GM18909 (cell line): ENCODE results near the gene IDUA.
"Not testable (repeated sequence)": the region's sequence is repeated elsewhere in the genome, so short reads cannot be mapped to it uniquely, and the experiment has no call there.

Experiments
- ATAC-seq: cut with Tn5 transposase; IDR thresholded peaks from one replicate; pipeline ENCODE4 v1.9.1; 2021; ENCODE audit warnings: mild to moderate bottlenecking; ENCODE audit not compliant: unreplicated experiment, poor library complexity

Gene IDUA

DNA sequence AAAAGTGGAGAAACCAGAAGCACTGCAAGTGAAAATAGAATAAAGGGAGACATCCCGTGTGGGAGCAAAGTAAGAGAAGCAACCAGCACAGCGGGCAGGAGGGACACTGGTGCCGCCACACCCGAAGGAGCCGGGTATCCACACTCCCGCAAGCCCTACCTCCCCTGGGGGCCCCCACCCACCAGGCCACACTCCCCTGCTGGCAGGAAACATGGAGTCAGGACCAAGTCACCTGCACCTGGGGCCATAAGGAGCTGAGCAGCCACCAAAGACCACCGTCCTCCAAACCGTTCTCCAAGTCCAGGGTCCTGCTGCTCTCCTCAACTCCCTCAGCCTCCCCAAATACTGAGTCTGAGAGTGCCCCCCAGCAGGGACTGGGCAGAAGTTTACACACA lies 55.1 kb downstream of the IDUA start:
- ATAC-seq: no peak

DNA sequence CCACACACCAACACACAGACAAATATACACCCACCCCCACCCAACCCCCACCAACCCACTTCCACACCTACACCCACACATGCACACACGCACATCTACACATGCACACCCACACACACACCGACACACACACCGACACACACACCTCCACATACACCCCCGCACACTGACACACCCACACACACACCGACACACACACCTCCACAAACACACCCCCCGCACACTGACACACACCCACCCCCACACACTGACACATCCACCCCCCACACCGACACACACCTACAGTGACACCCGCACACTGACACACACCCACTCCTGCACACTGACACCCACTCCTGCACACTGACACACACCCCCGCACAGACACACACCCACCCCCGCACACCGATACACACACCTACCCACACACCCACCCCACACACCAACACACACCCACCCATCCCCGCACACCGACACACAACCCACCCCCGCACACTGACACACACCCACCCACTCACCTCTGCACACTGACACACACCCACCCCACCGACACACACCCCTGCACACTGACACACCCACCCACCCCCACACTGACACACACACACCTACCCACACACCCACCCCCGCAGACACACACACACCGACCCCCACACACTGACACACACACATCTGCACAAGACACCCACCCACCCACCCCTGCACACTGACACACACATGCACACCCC lies 55.7 kb downstream of the IDUA start:
- no peak for ATAC-seq

DNA sequence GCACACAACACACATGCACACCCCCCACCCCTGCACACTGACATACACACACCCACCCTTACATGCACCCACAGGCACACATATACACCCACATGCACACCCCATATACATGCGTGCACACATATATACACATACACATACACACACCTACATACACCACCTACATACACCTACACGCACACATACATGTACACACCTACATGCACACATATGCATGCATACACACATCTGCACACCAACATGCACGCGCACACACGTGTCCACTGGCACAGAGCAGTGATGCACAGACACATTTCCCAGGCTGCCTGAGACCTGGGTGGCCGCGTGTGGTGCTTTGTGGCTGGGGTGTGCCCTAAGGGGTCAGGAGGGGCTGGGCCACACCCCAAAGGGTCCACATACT lies 56.3 kb downstream of the IDUA start:
- no peak for ATAC-seq

DNA sequence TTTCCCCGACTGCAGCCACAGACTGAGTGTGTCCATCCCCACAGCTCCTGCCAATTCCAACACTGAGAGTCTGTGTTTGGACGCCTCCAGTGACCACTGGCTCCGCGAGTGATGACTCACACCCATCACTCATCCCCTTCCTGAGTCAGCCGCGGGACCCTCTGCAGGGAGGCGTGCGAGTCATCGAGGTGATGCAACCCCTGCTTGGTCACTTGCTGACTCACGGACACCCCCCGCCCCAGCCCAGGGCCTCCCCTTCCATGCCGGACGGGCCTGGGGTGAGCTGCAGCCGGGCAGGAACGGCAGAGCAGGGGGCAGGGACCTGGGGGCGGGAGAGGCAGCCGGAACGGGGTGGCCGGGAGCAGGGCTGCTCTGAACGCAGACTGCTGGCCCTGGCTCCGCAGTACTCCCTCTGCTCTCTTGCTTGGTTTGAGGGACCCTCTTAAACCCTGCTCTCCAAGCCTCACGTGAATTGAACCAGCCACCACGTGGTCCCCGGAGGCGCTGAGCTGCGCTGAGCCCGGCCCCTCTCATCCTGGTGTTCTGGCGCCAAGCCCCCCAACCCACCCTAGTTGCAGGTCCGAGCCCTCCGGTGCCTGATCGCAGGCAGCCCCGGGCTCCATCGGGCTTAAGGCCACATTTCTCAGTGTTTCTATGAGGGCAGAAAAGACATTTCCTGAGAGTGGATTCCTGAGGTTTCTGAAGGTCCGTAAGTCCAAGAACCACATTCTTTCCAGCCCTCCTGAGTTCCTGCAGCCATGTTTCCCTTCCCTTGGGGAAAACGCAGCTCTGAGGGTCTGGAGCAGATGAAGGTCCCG lies 57.0 kb downstream of the IDUA start:
- no peak for ATAC-seq

DNA sequence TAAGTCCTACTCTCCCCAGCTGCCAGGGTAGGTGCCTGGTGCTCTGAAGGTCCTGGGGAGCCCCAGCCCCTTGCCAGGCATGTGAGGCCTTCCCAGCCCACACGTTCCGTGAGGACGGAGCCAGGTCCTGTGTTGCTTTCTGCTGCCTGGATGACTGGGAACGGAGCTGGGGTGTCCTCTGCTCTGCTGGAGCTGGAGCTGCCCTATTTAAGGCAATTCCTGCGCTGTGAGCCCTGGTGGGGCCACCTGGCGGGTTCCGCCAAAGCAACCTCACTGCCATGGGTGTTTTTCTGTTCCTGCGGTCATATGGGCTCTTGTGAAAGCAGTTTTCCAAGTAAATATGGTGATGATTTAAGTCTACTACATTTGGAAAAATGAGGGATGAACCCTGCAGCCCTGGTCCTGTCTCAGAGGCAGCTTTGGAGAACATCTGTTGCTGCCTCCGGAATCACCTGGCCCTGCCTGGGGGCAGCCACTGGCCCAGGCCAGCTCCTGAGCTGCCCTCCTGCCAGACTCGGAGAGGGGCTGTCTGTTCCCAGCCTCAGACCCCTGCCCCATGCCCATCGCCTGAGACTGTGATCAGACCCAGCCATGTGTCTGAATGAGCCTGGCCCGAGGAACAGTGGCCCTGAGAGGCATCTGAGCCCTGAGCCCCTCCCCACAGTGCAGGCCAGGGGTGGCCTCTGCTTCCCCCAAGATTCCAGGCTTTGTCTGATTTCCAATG lies 57.8 kb downstream of the IDUA start:
- no peak for ATAC-seq

DNA sequence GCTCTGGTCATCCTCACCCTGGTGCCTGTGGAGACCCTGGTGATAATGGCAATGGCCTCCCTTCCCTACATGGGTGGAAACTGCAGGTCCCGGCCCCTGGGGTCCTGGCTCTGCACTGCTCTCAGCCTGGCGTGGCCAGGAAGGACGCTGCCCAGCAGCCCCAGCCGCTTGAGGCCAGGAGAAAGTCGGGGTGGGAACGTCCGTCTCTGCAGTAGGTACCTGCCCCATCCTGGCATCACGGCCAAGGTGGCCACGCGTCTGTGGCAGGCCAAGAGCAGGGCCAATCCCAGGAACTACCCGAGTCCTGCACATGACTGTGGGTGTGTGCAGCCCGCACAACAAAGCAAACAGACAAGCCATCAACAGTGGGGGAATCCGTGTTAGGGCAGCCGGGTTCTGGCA lies 58.4 kb downstream of the IDUA start:
- no peak for ATAC-seq

DNA sequence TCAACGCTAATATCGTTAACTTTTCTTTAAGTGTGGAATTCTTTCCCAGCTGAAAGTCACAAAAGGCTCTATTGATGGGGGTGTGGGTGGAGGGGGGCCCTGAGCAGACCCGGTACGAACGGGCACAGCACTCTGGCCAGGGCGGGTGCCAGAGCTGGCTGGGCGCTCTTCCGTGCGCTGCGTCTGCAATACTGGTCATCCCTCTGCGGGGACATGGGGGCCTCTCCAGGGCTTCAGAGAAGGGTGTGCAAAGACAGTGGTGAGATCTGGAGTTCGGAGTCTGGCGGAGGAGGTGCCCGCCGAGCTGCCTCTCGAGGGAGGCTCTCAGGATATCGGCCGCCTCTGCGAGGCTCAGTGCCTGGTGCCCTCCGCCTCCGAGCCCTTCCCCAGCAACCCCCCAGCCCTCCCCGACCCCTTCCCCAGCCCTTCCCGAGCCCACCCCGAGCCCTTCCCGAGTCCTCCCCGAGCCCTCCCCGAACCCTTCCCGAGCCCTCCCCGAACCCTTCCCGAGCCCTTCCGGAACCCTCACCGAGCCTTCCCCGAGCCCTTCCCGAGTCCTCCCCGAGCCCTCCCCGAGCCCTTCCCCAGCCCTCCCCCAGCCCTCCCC lies 58.9 kb downstream of the IDUA start:
- no peak for ATAC-seq

DNA sequence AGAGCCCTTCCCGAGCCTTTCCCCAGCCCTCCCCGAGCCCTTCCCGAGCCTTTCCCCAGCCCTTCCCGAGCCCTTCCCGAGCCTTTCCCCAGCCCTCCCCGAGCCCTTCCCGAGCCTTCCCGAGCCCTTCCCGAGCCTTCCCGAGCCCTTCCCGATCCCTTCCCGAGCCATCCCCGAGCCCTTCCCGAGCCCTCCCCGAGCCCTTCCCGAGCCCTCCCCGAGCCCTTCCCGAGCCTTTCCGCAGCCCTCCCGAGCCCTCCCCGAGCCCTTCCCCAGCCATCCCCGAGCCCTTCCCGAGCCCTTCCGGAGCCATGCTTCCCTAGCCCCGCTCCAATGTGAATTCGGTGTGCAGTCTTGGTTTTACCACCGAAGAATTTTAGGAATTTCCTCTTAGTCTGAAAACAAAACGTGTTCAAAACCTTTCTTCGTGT lies 59.8 kb downstream of the IDUA start:
- ATAC-seq: not testable (repeated sequence)

DNA sequence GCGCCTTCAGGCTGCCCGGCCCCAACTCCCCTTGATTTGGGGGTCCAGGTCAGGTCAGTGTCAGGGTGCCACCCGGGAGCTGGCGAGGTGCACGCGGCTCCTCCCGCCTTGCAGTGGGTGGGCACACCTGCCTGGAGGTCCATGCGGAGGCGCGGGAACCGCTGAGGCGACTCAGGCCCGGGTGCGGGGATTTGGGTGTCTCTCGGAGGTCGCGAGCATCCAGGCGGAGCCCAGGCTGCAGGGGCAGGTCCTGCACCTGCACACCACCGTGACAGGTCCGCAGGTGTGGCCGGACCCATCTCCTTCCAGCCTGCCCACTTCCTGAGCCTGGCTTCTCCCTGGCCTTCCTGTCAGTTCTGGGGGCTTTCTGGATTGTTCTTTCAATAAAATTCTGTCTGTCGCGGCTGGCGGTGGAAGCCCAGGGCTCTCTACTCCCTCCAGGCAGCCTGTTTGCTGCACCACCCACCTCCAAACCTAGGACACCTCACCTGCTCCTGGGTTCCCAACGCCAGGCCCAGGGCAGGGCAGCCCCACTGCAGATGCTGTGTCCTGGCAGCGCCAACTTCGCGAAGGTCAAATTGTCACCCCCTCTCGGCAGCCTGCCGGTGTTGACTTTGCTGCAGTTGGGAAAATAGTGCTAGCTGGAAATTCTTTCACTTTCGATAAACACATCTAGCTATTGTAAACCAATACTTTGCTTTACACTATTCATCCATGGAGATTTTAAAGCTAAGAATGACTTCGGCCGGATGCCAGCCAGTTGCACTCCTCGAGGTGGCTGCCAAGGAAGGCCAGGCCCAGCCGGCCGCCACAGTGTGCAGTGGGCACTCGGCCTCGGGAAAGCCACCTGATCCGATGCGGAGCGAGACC lies 60.5 kb downstream of the IDUA start:
- ATAC-seq: no peak

DNA sequence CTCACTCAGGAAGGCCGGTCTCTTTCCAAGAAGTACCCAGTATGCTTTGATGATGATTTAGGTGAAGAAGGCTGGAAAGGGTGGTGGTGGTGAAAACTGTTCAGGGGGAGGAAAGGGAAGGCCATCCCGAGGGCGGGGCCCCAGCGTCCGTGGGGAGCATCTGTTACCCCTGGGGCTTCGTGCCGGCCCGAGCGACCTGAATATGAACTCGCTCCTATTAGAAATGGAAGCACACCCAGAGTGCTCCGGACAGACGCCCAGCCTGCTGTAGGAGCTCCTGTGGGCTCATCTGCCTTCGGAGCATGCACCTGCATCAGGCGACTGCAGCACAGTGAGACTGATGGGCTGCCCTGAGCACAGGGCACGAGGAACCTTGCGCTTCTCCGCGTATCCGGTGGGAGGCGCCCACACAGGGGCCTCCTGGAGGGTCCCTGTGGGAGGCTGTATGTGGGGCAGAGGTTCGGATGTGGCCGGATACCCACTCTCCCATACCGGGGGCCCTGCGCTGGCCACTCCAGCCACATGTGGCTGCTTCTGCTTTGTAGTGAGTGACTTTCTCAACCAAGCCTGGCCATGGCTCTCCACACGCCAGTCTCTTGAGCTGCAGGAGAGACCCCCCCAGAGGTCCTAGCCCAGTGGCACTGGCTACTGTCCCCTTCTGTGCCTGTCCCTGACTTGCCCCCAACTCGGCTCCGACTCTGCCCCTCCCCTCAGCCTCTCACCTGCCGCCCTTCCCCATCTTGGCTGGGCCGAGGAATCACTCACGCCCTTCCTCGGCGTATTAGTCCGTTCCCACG lies 61.3 kb downstream of the IDUA start:
- ATAC-seq: no peak

DNA sequence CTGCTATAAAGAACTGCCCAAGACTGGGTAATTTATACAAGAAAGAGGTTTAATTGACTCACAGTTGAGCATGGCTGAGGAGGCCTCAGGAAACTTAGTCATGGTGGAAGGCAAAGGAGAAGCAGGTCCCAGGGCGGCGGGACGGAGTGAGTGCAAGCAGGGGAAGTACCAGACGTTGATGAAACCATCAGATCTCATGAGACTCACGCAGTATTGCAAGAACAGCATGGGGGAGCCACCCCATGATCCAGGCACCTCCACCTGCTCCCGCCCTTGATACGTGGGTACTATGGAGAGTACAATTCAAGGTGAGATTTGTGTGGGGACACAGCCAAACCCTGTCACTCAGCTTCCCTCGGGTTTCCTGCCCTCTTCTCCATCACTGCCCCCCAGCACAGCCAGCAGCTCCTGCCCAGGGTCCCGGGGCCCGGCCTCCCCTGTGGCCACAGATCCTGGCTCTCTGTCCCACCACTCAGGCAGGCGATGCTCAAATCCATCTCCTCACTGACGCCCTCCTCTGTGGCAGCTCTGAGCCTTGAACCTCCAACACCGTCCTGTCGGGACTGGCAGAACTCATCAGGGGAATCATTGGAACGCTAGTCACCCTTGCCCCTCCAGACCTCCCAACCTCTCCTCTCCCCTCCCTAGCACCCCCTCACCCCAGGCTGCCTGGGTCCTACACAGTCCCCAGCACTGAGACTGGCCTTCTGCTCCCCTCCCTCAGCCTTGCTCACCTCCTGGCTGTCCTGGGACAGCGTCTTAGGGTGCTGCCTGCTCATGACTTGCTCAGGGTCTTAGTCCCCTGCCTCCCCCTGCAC lies 62.1 kb downstream of the IDUA start:
- no peak for ATAC-seq

DNA sequence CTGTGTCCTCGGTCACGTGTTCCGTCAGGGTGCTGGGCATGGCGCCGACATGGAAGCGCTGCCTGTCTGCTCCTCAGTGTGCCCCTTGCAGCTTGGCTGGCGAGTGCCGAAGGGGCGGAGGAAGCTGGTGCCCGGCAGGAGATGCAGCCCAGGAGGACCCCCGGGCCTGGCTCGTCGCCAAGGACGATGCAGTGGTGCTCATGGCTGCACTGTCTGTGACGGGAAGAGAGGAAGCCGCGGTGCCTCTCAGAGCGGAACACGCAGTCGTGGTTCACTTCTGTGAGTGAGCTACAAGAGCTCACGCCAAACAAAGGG lies 62.7 kb downstream of the IDUA start:
- no peak for ATAC-seq

DNA sequence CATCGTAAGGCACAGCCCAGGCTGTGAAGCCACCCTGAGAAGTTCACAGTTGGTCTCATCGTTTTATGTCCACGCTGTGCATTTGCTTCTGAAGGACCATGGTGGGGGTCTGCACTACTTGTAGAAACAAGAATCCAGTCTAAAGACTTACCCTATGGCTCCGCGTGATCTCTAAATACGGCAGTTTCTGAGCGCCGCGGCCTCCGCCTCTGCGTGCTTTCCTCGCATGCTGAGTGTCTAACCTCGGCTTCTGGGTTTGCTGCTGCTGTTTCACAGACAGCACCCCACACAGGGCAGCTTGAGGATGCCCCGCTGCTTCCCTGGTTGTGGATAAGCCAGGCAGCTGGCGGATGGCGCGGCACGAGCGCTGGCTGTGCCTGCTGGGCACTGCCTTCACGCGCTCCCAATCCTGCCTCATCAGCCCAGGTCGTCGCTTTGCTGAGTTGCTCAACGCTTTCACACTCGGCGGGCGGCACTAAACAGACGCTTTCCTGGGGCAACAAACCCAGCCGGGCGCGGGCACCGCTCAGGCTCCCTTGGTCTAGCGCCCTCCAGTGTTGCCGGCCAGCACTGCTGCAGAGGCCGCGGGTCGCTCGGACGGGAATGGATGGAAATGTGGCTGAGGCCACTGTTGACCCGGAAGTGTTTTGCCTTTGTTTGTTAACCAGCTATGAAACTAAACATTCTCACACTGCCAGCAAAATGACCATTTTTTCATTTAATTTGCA lies 63.8 kb downstream of the IDUA start:
- ATAC-seq: no peak

DNA sequence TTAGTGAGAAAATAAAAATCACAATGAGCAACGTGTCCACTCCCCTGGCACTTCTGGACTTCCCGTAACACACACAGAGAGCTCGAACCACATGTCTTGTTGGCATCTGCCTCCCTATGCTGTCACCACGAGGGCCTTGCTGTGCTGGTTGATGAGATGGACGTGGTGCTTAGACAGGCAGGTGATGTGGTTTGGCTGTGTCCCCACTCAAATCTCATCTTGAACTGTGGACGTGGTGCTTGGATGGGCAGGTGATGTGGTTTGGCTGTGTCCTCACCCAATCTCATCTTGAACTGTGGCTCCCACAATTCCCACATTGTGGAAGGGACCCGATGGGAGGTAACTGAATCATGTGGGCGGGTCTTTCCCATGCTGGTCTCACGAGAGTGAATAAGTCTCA lies 64.6 kb downstream of the IDUA start:
- ATAC-seq: no peak

DNA sequence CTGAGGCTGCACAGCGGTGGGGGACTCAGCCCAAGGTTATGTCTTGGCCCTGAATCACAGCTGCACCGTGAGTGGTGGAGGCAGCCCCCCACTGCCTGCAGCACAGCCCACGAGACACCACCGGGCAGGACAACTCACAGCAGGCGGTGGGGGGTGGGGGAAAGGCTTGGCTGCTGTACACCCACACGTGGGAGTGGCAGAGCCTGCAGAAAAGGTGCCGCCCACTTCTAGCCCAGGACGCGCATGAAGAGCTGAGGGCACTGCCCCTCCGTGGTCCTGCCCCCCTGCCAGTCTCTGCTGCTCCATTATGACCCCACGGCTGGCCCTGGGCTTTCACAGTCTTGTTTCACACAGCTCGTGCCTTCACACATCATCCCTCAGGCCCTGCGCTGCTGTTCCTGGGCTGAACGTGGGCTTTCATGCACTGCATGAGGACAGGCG lies 65.4 kb downstream of the IDUA start:
- ATAC-seq: no peak

DNA sequence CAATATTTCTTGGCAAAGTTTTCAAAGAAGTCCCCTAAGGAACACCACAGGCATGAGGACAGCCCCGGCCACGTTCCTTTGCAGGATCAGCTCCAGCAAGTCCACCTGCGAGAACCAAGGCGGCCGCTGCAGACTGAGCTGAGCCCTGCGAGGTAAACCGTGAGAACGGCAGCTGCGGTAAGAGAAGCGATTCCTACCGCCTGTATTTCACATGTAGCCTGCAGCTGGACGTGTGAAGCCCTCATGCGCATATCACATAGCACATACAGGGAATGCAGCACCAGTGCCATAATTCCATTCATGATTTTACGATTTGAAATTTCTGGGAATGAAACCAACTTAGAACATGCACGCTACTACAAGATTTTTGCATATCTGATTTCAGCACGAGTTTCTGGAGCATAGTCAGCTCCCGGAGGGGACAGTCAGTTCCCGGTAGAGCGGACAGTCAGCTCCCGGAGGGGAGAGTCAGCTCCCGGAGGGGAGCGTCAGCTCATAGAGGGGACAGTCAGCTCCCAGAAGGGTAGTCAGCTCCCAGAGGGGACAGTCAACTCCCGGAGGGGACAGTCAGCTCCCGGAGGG lies 66.3 kb downstream of the IDUA start:
- ATAC-seq: no peak

DNA sequence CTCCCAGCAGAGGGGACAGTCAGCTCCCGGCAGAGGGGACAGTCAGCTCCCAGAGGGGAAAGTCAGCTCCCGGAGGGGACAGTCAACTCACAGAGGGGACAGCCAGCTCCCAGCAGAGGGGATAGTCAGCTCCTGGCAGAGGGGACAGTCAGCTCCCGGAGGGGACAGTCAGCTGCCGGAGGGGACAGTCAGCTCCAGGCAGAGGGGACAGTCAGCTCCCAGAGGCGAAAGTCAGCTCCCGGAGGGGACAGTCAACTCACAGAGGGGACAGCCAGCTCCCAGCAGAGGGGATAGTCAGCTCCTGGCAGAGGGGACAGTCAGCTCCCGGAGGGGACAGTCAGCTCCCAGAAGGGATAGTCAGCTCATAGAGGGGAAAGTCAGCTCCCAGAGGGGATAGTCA lies 67.0 kb downstream of the IDUA start:
- not testable (repeated sequence) for ATAC-seq
